Heart right ventricle (tissue), 16 donors: ENCODE data around the gene SLC2A13. TPM values are rescaled to one million over a fixed set of nuclear protein-coding genes. Genes with fewer than 3 reads are reported as not detected.

Experiments
- ATAC-seq, 8 donors: fragments of 200-7000 bp; cut with Tn5 transposase; one replicate each; pipeline ENCODE4 v1.9.1; 2020; ENCODE audit warnings: mild to moderate bottlenecking in 8 of 8, moderate library complexity in 8 of 8, moderate number of reproducible peaks in 1 of 8
- DNase-seq, 2 donors: peaks; one replicate each; pipeline ENCODE4 v3.0.0-alpha.2; 2020
- H3K27ac ChIP-seq, 10 donors: fragments of 200-600 bp; sonication (generic) in 2 of 10; one replicate each; pipeline versions ENCODE4 v1.5.0 to v1.8.0; 2020 to 2022; ENCODE audit warnings: mild to moderate bottlenecking in 3 of 10
- H3K27me3 ChIP-seq, 7 donors: fragments of 200-600 bp; one replicate each; pipeline ENCODE4 v1.8.0; 2021 to 2022; ENCODE audit warnings: mild to moderate bottlenecking in 2 of 7
- H3K36me3 ChIP-seq, 9 donors: fragments of 200-600 bp; sonication (generic) in 1 of 9; one replicate each; pipeline versions ENCODE4 v1.5.0 to v1.8.0; 2020 to 2022; ENCODE audit warnings: mild to moderate bottlenecking in 2 of 9
- H3K4me1 ChIP-seq, 9 donors: fragments of 200-600 bp; sonication (generic) in 1 of 9; one replicate each; pipeline versions ENCODE4 v1.5.0 to v1.8.0; 2020 to 2022; ENCODE audit warnings: mild to moderate bottlenecking in 4 of 9
- H3K4me3 ChIP-seq, 10 donors: fragments of 200-600 bp; sonication (generic) in 2 of 10; one replicate each; pipeline versions ENCODE4 v1.5.0 to v1.8.0; 2020 to 2022; ENCODE audit warnings: mild to moderate bottlenecking in 7 of 10, moderate library complexity in 2 of 10
- H3K9me3 ChIP-seq, 11 donors: fragments of 200-600 bp in 10 of 11; sonication (generic) in 2 of 11; one replicate each; pipeline versions ENCODE4 v1.5.0 to v1.8.0; 2013 to 2022; ENCODE audit warnings: mild to moderate bottlenecking in 2 of 11, control low read depth in 1 of 11, moderate library complexity in 1 of 11
- CTCF ChIP-seq, 9 donors: fragments of 200-600 bp; sonication (generic) in 2 of 9; IDR thresholded peaks; one replicate each; pipeline versions ENCODE4 v1.5.0 to v1.8.0; 2021 to 2022; ENCODE audit warnings: antibody characterized with exemption in 9 of 9, mild to moderate bottlenecking in 5 of 9, moderate library complexity in 1 of 9
- WGBS, 2 donors: extraction: QIAGEN DNeasy Blood & Tissue Kit; methylation state at CpG; one replicate each; pipeline ENCODE4 v1.1.7; 2013; ENCODE audit warnings: inconsistent platforms in 1 of 2; 5-methylcytosine and 5-hydroxymethylcytosine counted together
- intact Hi-C, 10 donors: fragments of 100-400 bp; cut with DNase I; formaldehyde crosslinking; loops; one replicate each; pipeline versions ENCODE4 v1.11.1 to v1.14.2; 2022
- polyA plus RNA-seq, 2 donors: library from polyadenylated mRNA; stranded (reverse); fragments of 200-250 nt; gene quantifications; one replicate each; pipeline ENCODE4 v1.2.3, GENCODE V29; 2013
- total RNA-seq, 10 donors: library from RNA; stranded (reverse); fragmentation: NEBNext Ultra II Directional in 3 of 10; extraction: Animal tissue kit (Norgen Biotek cat#: 25700) in 3 of 10; gene quantifications; one replicate each; pipeline versions ENCODE4 v1.2.1 to v1.2.4, GENCODE V29; 2021 to 2023
- donor health status: Arrhythmogenic right ventricular cardiomyopathy.
- donor health status: ischemic (EF 13 %, LVEDD 7.1; RV severe dilation, severe dysfunction).
- donor health status: healthy with polysubstance abuse.
- donor health status: DM: no; HTN: yes; CAD: no.
- donor health status: DM: no; HTN: no; CAD: no.
- donor health status: ischemic (EF 25% LVEDD 6.9; RV normal size, moderate dysfunction).
- donor health status: ischemic (EF 25% LVEDD 5.7; RV mildly dilated, moderate dysfunction).
- donor health status: healthy.
- donor health status: DM: yes; HTN: yes; CAD: no.
- donor health status: Ischemic cardiomyopathy.
- donor health status: ischemic (EF 35%, LVEDD 5.7; RV mildly dilated, moderate dysfunction).
- donor health status: nonischemic (EF 11% LVEDD 7.7; RV severe dilation, severe dysfunction).
- donor health status: DM: yes; HTN: yes; CAD: no.
- donor health status: PGD.
- donor health status: ischemic (EF 29% LVEDD 5.4; RV normal size, mild dysfunction).
- donor health status: nonischemic (EF 23%, LVEDD 6.1; RV moderate dilation, normal function).

The SLC2A13 gene
- total and polyA plus RNA-seq, 12 donors = 2.6 to 14.2 (median 9.8) TPM

- Histone ChIP-seq H3K36me3 (peaks cover 0 to 10% (median 4%) of the 10 kb centered on the region in 9 donors), H3K27ac (no peak overlapping the region), H3K4me3 (no peak overlapping the region), H3K9me3 (peaks cover 0 to 3% (median 0%) of the 10 kb centered on the region in 11 donors), H3K27me3 (no peaks in the 10 kb centered on the region), H3K4me1 (peaks cover 0 to under 1% (median 0%) of the 10 kb centered on the region in 9 donors)
- intact Hi-C loops = no loop called here
- WGBS, 2 donors = 96 to 97% methylated on average over 4 of the region's 4 CpGs
- ATAC-seq = no peak
- TF ChIP-seq CTCF (IDR thresholded peaks at IDR 0.05) = no peak
- no peak for DNase-seq
Observed at GRCh38 chr12:39830171-39830570, 275.7 kb downstream of the SLC2A13 start.

- WGBS, 2 donors = 64 to 70% methylated on average over 3 of the region's 3 CpGs
- DNase-seq = no peak
- peak in 6 of 8 donors; percentile 19 to 60 (median 48) for ATAC-seq
- peaks cover 0 to 3% (median 0%) of the 10 kb centered on the region in 11 donors for H3K9me3 ChIP-seq
- H3K4me3 ChIP-seq = no peak overlapping the region
- intact Hi-C loops = no loop called here
- peaks cover 0 to 8% (median 0%) of the 10 kb centered on the region in 9 donors for H3K4me1 ChIP-seq
- TF ChIP-seq CTCF (IDR thresholded peaks at IDR 0.05) = no peak
- H3K27ac ChIP-seq = no peak overlapping the region
- no peaks in the 10 kb centered on the region for H3K27me3 ChIP-seq
- peaks cover 0 to 6% (median 1%) of the 10 kb centered on the region in 9 donors for H3K36me3 ChIP-seq
Observed at GRCh38 chr12:39824505-39825212, 281.2 kb downstream of the SLC2A13 start.

- intact Hi-C loops = no loop called here
- H3K9me3 ChIP-seq = peaks cover 0 to 7% (median 0%) of the 10 kb centered on the region in 11 donors
- H3K4me1 ChIP-seq = no peaks in the 10 kb centered on the region
- H3K27ac ChIP-seq = no peak overlapping the region
- no peaks in the 10 kb centered on the region for H3K36me3 ChIP-seq
- no peak overlapping the region for H3K4me3 ChIP-seq
- DNase-seq (no peak), ATAC-seq (no peak)
- no peaks in the 10 kb centered on the region for H3K27me3 ChIP-seq
- no peak for TF ChIP-seq CTCF (IDR thresholded peaks at IDR 0.05)
Observed at GRCh38 chr12:39816671-39817185, 289.2 kb downstream of the SLC2A13 start.

- no peak overlapping the region for H3K4me3 ChIP-seq
- ATAC-seq (no peak), DNase-seq (no peak)
- WGBS, 2 donors = 86 to 87% methylated on average over 2 of the region's 2 CpGs
- peaks cover 0 to 15% (median 3%) of the 10 kb centered on the region in 11 donors for H3K9me3 ChIP-seq
- H3K4me1 ChIP-seq = no peaks in the 10 kb centered on the region
- no peaks in the 10 kb centered on the region for H3K27me3 ChIP-seq
- TF ChIP-seq CTCF (IDR thresholded peaks at IDR 0.05) = no peak
- H3K27ac ChIP-seq = no peak overlapping the region
- intact Hi-C loops = no loop called here
- H3K36me3 ChIP-seq = no peaks in the 10 kb centered on the region
Observed at GRCh38 chr12:39815746-39816145, 290.1 kb downstream of the SLC2A13 start.
